ENCODE data around the gene SENP3. TPM values are rescaled to one million over a fixed set of nuclear protein-coding genes. Genes with fewer than 3 reads are reported as not detected.
"Not testable (repeated sequence)": the region's sequence is repeated elsewhere in the genome, so short reads cannot be mapped to it uniquely, and the experiment has no call there.

Gene SENP3
- total RNA-seq, 1 donor from 2014 or later: 55.8 TPM

DNA sequence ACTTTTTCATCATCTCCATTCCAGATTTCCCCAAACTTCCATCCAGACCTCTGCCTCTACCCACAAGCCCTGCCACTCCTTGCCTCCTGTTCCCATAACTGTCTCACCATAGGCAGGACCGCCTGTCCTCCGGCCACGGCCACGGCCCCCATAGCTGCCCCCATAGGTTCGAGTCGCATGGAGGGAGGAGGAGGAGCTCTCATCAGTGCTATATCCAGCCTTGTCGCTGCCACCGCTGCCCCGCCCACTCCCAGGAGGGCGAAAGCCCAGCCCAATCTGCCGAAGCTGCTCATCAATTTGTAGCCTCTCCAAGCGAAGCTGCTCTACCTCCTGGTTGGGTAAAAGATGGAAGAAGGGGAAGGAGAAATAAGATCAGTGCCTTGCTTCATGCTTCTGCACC, 31.6 kb downstream of the SENP3 start:
- H3K27ac Mint-ChIP-seq: no peak overlapping the region
- no peak for ATAC-seq (ENCODE audit: low read depth)
- no peaks in the 10 kb centered on the region for H3K27me3 Mint-ChIP-seq
- TF ChIP-seq, protein P1, sequence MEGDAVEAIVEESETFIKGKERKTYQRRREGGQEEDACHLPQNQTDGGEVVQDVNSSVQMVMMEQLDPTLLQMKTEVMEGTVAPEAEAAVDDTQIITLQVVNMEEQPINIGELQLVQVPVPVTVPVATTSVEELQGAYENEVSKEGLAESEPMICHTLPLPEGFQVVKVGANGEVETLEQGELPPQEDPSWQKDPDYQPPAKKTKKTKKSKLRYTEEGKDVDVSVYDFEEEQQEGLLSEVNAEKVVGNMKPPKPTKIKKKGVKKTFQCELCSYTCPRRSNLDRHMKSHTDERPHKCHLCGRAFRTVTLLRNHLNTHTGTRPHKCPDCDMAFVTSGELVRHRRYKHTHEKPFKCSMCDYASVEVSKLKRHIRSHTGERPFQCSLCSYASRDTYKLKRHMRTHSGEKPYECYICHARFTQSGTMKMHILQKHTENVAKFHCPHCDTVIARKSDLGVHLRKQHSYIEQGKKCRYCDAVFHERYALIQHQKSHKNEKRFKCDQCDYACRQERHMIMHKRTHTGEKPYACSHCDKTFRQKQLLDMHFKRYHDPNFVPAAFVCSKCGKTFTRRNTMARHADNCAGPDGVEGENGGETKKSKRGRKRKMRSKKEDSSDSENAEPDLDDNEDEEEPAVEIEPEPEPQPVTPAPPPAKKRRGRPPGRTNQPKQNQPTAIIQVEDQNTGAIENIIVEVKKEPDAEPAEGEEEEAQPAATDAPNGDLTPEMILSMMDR (IDR thresholded peaks at IDR 0.05): no peak
- H3K36me3 Mint-ChIP-seq (ENCODE audit: low read depth): peaks cover 69% of the 10 kb centered on the region
- no peak for DNase-seq
- H3K9me3 Mint-ChIP-seq: no peaks in the 10 kb centered on the region
- CTCF ChIA-PET: no interaction called here
- H3K4me3 Mint-ChIP-seq: no peak overlapping the region
- peaks cover 2% of the 10 kb centered on the region for H3K4me1 Mint-ChIP-seq
- POLR2A ChIA-PET: no interaction called here
- intact Hi-C loops (cut with micrococcal nuclease): no loop called here

DNA sequence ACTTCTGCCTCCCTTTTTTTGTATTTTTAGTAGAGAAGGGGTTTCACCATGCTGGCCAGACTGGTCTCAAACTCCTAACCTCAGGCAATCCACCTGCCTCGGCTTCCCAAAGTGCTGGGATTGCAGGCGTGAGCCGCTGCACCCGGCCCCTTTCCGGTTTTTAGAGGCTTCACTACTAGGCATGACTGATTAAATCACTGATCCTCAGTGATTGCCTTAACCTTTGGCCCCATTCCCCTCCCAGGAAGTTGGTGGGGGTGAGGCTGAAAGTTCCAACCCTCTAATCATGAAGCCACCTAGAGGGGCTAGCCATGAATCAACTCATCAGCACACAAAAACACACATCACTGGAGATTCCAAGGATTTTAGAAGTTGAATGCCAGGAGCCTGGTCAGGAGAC, 35.8 kb downstream of the SENP3 start:
- H3K36me3 Mint-ChIP-seq (ENCODE audit: low read depth): peaks cover 83% of the 10 kb centered on the region
- H3K9me3 Mint-ChIP-seq; POLR2A ChIA-PET; H3K27me3 Mint-ChIP-seq; ATAC-seq (ENCODE audit: low read depth); DNase-seq; H3K4me3 Mint-ChIP-seq; CTCF ChIA-PET; intact Hi-C loops (cut with micrococcal nuclease); H3K4me1 Mint-ChIP-seq; H3K27ac Mint-ChIP-seq: not testable (repeated sequence)

DNA sequence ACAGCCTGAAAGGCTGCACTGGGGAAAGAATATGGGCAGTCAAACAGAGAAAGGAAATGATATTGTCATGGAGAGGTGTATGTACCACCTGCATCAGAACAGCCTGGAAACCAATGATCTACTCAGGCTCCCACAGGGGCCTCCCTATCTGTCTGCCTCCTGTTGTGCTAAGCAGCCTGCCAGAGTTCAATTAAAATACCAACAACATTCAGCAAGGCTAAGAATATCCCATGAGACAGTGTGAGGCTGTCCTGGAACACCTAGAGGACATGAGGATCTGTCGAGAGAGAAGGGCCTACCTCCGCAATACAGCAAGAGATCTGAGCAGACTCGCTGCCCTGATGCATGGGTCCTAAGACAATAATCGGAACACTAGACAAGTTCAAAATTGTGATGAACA, 44.6 kb downstream of the SENP3 start:
- Mint-ChIP-seq H3K4me3 (no peak overlapping the region), H3K9me3 (no peaks in the 10 kb centered on the region), H3K27me3 (no peaks in the 10 kb centered on the region), H3K36me3 (ENCODE audit: low read depth) (peaks cover 62% of the 10 kb centered on the region), H3K27ac (no peak overlapping the region), H3K4me1 (peaks cover 12% of the 10 kb centered on the region)
- intact Hi-C loops (cut with micrococcal nuclease): no loop called here
- ChIA-PET POLR2A (no interaction called here), CTCF (no interaction called here)
- TF ChIP-seq, protein P1 (IDR thresholded peaks at IDR 0.05): no peak
- no peak for ATAC-seq (ENCODE audit: low read depth)
- DNase-seq: no peak

DNA sequence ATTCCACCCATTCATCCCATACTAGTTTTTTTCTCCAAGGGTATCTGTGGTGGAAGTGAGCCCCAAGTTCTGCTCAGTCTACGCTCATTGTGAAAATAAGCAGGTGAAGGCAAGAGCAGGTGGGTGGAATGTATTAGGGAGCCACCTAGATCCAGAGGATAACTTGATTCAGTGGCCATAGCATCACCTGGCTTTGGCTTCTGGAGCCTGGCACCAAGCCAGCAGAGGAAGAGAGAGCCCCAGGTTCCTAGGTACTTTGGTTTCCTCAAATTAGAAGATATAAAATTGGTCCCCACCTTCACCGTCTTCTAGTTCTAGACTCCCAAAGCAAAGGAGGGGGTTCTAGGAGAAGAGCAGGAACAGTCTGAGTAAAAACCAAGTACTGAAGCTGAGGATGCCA, 48.9 kb downstream of the SENP3 start:
- ATAC-seq (ENCODE audit: low read depth) (no peak), DNase-seq (no peak)
- intact Hi-C loops (cut with micrococcal nuclease): no loop called here
- no peak overlapping the region for H3K27ac Mint-ChIP-seq
- ChIA-PET POLR2A (interaction anchor here (0.6 kb wide), 1 partner anchor 20 kb away, joined by 6 read pairs; no protein-coding TSS in a partner anchor), CTCF (interaction anchor here (3.0 kb wide), 1 partner anchor 22 kb away, joined by 10 read pairs; no protein-coding TSS in a partner anchor)
- no peaks in the 10 kb centered on the region for H3K9me3 Mint-ChIP-seq
- H3K4me1 Mint-ChIP-seq: peaks cover 40% of the 10 kb centered on the region
- TF ChIP-seq, protein P1 (IDR thresholded peaks at IDR 0.05): no peak
- no peak overlapping the region for H3K4me3 Mint-ChIP-seq
- H3K36me3 Mint-ChIP-seq (ENCODE audit: low read depth): peaks cover 29% of the 10 kb centered on the region
- no peaks in the 10 kb centered on the region for H3K27me3 Mint-ChIP-seq

DNA sequence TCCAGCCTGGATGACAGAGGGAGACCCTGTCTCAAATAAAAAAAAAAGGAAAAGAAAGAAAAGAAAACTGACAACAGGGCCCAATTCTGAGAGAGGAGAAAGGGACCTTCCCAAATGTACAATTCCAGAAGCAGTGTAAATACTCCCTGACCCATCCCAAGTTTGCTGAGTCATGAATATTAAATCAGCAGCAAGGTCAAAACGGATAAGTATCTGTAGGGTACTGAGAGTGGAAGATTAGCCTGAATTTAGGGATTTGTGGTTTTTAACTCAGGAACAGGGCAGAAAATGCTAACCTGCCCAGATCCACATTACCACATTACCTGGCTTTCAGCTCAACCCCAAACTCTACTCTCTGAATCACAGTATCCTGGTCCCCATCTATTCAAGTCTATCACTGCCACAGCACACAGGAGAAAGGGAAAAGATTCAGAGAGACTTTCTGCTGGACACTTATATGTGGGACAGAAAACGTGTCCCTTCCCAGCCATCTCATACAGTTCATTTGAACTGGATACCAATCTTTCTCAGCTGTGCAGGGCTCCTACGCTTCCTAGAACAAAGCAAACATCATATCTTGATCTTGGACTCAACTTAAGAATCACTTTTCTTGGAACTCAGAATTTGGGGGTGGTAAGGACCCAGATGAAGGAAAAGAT, 50.0 kb downstream of the SENP3 start:
- TF ChIP-seq, protein P1 (IDR thresholded peaks at IDR 0.05): no peak
- ATAC-seq (ENCODE audit: low read depth): no peak
- no peaks in the 10 kb centered on the region for H3K27me3 Mint-ChIP-seq
- ChIA-PET POLR2A (interaction anchor here (6.1 kb wide), 1 partner anchor 76 kb away, joined by 109 read pairs; the partner anchor contains the start of genes TP53 and WRAP53), CTCF (interaction anchor here (1.5 kb wide), 1 partner anchor 23 kb away, joined by 4 read pairs; no protein-coding TSS in a partner anchor)
- intact Hi-C loops (cut with micrococcal nuclease): no loop called here
- no peak overlapping the region for H3K27ac Mint-ChIP-seq
- H3K36me3 Mint-ChIP-seq (ENCODE audit: low read depth): peaks cover 22% of the 10 kb centered on the region
- peak overlapping the region; percentile 44 for H3K4me3 Mint-ChIP-seq
- H3K9me3 Mint-ChIP-seq: no peaks in the 10 kb centered on the region
- no peak for DNase-seq
- H3K4me1 Mint-ChIP-seq: peaks cover 40% of the 10 kb centered on the region

All from activated B cell treated with CpG ODN at 0.5 μM for 24 hours (primary cell).